UCSD-AML1 (cell line): ENCODE results near the gene FBXL19.

Experiments used
- DNase-seq: peaks from one replicate; lab custom pipeline; 2025; ENCODE audit not compliant: unreplicated experiment; lab: John Stamatoyannopoulos, UW

FBXL19 gene

GRCh38 chr16:30986129-30986991, 63.0 kb downstream of the FBXL19 start:
- no peak for DNase-seq

GRCh38 chr16:30987581-30988190, 64.3 kb downstream of the FBXL19 start:
- no peak for DNase-seq

- DNase-seq = no peak
Observed at GRCh38 chr16:30989469-30990047, 66.2 kb downstream of the FBXL19 start.

GRCh38 chr16:30990105-30990504, 66.7 kb downstream of the FBXL19 start:
- no peak for DNase-seq

GRCh38 chr16:30991052-30991451, 67.7 kb downstream of the FBXL19 start:
- DNase-seq = no peak

GRCh38 chr16:30992276-30992780, 69.0 kb downstream of the FBXL19 start:
- DNase-seq = no peak

- DNase-seq = no peak
Observed at GRCh38 chr16:30992931-30993816, 69.8 kb downstream of the FBXL19 start.

GRCh38 chr16:30995927-30996323, 72.6 kb downstream of the FBXL19 start:
- no peak for DNase-seq

GRCh38 chr16:30996324-30996984, 73.1 kb downstream of the FBXL19 start:
- no peak for DNase-seq

GRCh38 chr16:30996985-30997724, 73.8 kb downstream of the FBXL19 start:
- peak; percentile 35 for DNase-seq

GRCh38 chr16:30997725-30998711, 74.6 kb downstream of the FBXL19 start:
- DNase-seq = no peak
